ENCODE measurements around the gene ATXN7. TPM values are rescaled to one million over a fixed set of nuclear protein-coding genes. Genes with fewer than 3 reads are reported as not detected.

Gene ATXN7
- total and polyA plus RNA-seq, 2 of the 13 experiments (the other 11 are each of a cell fraction or from before 2014, with no cell fraction given): 13.8 to 20.0 TPM

DNA sequence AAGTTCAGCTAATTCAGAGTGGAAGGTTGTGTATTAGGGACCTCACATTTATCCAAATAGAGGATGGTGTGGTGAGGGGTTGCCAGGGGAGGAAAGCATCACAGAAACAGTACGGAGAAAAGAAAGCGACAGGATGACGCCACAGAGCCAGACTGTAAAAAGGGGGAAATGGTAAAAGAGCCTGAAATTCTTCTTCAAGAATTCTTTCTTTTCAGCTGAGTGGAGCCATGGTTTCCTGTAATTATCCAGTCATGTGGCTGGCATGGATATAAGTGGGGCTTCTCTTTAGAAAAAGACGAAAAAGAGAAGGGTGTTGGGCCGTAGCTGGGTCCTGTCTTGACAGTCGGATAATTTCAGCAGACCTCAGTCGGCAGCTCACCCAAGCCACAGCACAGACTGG, 184.1 kb downstream of the ATXN7 start:
- H3K4me1 ChIP-seq (ENCODE audit: insufficient read depth, low read length): no peaks in the 10 kb centered on the region
- no peak for FAIRE-seq
- no TSS peak for BruUV-seq (replicated peaks)
- ATAC-seq: no peak
- H3K27me3 ChIP-seq (ENCODE audit: control insufficient read depth in 1 of 2, insufficient read depth in 2 of 2, low read length in 2 of 2): 0 out of 5 replicates have a peak, but pooled peaks cover 0 to 4% of the 10 kb centered on the region in 2 experiments
- H3K9ac ChIP-seq (ENCODE audit: insufficient read depth, low read depth, low read length): no peak overlapping the region
- DNase-seq (ENCODE audit: low spot score): no peak
- no peaks in the 10 kb centered on the region for H3K79me2 ChIP-seq (ENCODE audit: insufficient read depth, low read length)
- ChIA-PET CTCF (ENCODE audit: low intra/inter-chr PET ratio, low total read pairs) (no interaction called here), POLR2A (no interaction called here)
- H3K36me3 ChIP-seq (replicated peaks in 1 of 2; ENCODE audit: control insufficient read depth in 1 of 2, insufficient read depth in 2 of 2, low read length in 2 of 2): no peaks in the 10 kb centered on the region
- H3K9me3 ChIP-seq (ENCODE audit: low read length): no peaks in the 10 kb centered on the region
- TF ChIP-seq POLR2AphosphoS5 (IDR thresholded peaks at IDR 0.05; ENCODE audit: low read depth, low read length) (no peak), ZFP36 (IDR thresholded peaks at IDR 0.05; ENCODE audit: borderline replicate concordance, low read depth, low read length, partially characterized antibody) (no peak), TCF7 (IDR thresholded peaks at IDR 0.05; ENCODE audit: low read depth) (no peak), ZNF724P (CRISPR knock-in tag; IDR thresholded peaks at IDR 0.05; ENCODE audit: borderline replicate concordance) (no peak), EED (CRISPR knock-in tag; IDR thresholded peaks at IDR 0.05) (no peak), ZNF264 (CRISPR knock-in tag; IDR thresholded peaks at IDR 0.05) (no peak), ZBTB1 (CRISPR knock-in tag; IDR thresholded peaks at IDR 0.05; ENCODE audit: borderline replicate concordance) (no peak), ZNF225 (CRISPR knock-in tag; IDR thresholded peaks at IDR 0.05) (no peak), HNF4G (IDR thresholded peaks at IDR 0.05; ENCODE audit: borderline replicate concordance, low read depth, low read length) (no peak), HNF4G (CRISPR knock-in tag; IDR thresholded peaks at IDR 0.05; ENCODE audit: borderline replicate concordance, low read depth) (no peak), ZNF674 (CRISPR knock-in tag; IDR thresholded peaks at IDR 0.05; ENCODE audit: low read depth) (no peak), NAIF1 (CRISPR knock-in tag; IDR thresholded peaks at IDR 0.05; ENCODE audit: borderline replicate concordance) (no peak), BRCA1 (CRISPR knock-in tag; IDR thresholded peaks at IDR 0.05) (no peak), ZNF572 (CRISPR knock-in tag; IDR thresholded peaks at IDR 0.05) (no peak)
- TF ChIP-seq, protein P1, sequence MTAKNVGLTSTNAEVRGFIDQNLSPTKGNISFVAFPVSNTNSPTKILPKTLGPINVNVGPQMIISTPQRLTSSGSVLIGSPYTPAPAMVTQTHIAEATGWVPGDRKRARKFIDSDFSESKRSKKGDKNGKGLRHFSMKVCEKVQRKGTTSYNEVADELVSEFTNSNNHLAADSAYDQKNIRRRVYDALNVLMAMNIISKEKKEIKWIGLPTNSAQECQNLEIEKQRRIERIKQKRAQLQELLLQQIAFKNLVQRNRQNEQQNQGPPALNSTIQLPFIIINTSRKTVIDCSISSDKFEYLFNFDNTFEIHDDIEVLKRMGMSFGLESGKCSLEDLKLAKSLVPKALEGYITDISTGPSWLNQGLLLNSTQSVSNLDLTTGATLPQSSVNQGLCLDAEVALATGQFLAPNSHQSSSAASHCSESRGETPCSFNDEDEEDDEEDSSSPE (CRISPR knock-in tag; IDR thresholded peaks at IDR 0.05): no peak
- TF ChIP-seq, protein P2, sequence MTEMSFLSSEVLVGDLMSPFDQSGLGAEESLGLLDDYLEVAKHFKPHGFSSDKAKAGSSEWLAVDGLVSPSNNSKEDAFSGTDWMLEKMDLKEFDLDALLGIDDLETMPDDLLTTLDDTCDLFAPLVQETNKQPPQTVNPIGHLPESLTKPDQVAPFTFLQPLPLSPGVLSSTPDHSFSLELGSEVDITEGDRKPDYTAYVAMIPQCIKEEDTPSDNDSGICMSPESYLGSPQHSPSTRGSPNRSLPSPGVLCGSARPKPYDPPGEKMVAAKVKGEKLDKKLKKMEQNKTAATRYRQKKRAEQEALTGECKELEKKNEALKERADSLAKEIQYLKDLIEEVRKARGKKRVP (CRISPR knock-in tag; IDR thresholded peaks at IDR 0.05): no peak
- TF ChIP-seq, protein P3, sequence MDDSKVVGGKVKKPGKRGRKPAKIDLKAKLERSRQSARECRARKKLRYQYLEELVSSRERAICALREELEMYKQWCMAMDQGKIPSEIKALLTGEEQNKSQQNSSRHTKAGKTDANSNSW (CRISPR knock-in tag; IDR thresholded peaks at IDR 0.05; ENCODE audit: borderline replicate concordance): no peak
- TF ChIP-seq, protein P4, sequence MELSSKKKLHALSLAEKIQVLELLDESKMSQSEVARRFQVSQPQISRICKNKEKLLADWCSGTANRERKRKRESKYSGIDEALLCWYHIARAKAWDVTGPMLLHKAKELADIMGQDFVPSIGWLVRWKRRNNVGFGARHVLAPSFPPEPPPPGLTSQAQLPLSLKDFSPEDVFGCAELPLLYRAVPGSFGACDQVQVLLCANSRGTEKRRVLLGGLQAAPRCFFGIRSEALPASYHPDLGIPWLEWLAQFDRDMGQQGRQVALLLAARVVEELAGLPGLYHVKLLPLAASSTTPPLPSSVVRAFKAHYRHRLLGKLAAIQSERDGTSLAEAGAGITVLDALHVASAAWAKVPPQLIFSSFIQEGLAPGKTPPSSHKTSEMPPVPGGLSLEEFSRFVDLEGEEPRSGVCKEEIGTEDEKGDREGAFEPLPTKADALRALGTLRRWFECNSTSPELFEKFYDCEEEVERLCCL (CRISPR knock-in tag; IDR thresholded peaks at IDR 0.05; ENCODE audit: borderline replicate concordance): no peak
- in situ Hi-C loops (cut with HindIII; ENCODE audit: extremely low pct_ligation_motif_present, low pct_unique_long_range_greater_than_20kb) (no loop called here), intact Hi-C loops (cut with micrococcal nuclease; ENCODE audit: unreplicated experiment) (no loop called here)
- no peak overlapping the region for H3K4me3 ChIP-seq (replicated peaks in 1 of 3; ENCODE audit: insufficient read depth in 1 of 3, low read depth in 2 of 3, low read length in 3 of 3)
- H3K27ac ChIP-seq (ENCODE audit: extremely low read length, insufficient read depth, low read length): no peak overlapping the region
- WGBS (ENCODE audit: low lambda C conversion rate): 56% methylated on average over 7 of the region's 7 CpGs
- H2AFZ ChIP-seq (ENCODE audit: low read length): no peak overlapping the region
- no peaks in the 10 kb centered on the region for H4K20me1 ChIP-seq (ENCODE audit: insufficient read depth, low read length)
- H3K4me2 ChIP-seq (ENCODE audit: low read depth, low read length): no peak overlapping the region

All from HepG2 (cell line).